ENCODE measurements around the gene BLTP2.
"Not testable (repeated sequence)": the region's sequence is repeated elsewhere in the genome, so short reads cannot be mapped to it uniquely, and the experiment has no call there.

BLTP2 gene

DNA sequence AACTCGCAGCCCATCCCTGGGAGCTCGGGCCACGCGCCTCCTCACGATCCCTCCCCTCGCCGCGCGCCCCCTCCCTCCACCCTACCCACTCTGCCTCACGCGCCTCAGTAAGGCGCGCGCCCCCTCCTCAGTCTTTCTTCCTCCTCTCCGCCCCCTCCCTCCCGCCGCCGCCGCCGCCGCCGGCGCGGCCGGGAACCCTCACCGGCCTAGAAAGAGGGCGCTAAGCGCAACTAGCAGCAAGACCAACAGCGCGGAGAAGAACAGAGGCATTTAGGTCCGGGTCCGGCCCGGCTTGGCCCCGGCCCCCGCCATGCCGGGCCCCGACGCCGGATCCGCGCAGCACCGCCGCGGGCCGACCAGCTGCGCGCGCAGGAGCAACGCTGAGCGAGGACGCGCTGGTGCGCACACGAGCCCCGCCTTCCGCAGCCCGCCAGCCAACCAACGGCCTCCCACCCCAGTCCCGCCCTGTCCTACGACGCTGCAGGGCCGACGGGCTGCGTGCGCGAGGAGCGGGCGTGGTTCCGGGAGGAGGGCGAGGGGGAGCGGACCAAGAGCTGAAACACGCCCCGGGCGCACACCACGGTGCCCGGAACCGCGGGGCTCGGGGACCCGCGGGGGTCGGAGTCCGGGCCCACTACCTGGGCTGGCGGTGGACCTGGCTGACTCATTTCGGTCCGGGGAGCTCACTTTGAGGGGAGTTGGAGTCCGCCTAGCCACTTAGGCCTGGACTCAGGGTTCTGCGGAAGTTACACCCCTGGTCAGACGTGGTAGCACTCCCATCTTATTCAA is at the start of gene BLTP2:
Gene BLTP2, minus strand, starts transcription at position 372 of the 789 bp plus-strand sequence. Its CDS starts 102 bp downstream, at position 270.
- peak; percentile 92 to 97 for DNase-seq (ENCODE audit: low read depth in 2 of 2)

- DNase-seq (ENCODE audit: low read depth in 2 of 2) = no peak
Observed at GRCh38 chr17:28693869-28694268, 48.9 kb upstream of the BLTP2 start.

GRCh38 chr17:28689011-28689410 is 44.1 kb upstream of the BLTP2 start:
- no peak for DNase-seq (ENCODE audit: low read depth in 2 of 2)

DNA sequence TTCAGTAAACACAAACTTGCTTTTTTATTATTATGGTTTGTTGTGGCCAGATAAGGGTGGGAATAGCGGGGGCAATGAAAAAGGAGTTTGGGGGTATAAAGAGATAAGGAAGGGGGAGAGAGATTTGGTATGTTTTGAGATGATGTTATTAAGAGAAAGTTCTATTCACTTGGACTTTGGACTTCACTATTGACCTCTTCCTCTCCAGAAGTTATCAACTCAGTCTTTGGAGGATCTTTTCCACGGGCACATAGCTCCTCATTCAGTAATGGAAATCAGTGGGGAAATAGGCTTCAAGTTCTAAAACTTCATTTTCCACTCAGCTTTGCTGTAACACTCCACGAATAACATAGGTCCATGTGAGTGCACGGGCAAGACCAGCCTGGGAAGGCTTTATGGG is 43.5 kb upstream of the BLTP2 start:
- DNase-seq (ENCODE audit: low read depth in 2 of 2) = no peak

DNA sequence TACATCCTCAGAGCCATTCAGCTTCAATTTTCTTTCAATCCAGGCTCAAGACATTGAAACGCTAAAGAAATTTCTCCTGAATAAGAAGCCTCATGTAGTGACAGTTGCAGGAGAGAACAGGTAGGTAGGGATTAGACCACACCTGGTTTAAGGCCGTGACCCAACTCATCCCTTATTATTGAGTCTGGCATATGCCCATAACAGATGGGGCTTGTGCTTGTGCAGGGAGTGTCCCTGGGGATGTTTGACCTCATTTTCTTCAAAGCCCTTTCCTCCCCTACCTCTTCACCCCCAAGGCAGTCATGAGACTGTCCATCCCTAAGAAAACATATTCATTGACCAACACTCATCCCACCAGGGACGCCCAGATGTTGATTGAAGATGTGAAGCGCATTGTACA is 41.3 kb upstream of the BLTP2 start:
- no peak for DNase-seq (ENCODE audit: low read depth in 2 of 2)

DNA sequence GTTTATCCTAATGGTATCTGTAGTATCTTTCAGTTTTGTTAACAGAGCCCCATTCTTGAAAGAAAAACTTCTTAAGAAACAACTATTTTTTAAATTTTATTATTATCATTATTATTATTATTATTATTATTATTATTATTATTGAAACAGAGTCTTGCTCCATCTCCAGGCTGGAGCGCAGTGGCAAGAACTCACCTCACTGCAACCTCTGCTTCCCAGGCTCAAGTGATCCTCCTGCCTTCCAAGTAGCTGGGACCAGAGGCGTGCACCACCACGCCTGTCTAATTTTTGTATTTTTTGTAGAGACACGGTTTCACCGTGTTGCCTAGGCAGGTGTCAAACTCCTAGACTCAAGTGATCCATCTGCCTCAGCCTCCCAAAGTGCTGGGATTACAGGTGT is 40.4 kb upstream of the BLTP2 start:
- DNase-seq (ENCODE audit: low read depth in 2 of 2) = no peak

DNA sequence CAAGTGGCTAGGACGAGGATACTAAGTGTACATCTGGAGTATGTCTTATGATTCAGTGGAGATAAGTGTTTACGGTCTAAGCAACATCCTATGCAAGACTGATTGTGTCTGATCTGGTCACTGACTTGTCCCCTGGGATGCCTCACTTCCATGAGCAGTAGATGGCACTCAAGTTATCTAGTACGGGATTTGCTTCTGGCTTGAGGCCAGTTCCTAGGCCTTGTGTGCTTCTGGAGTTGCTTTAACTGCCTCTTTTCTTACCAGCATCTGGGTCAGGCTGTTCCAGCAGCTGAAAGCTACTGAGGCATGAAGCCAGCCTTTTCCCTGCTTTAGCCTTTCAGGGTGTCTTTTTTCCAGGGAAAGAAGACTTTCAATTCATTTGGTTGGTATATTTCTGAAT is 40.0 kb upstream of the BLTP2 start:
- no peak for DNase-seq (ENCODE audit: low read depth in 2 of 2)

DNA sequence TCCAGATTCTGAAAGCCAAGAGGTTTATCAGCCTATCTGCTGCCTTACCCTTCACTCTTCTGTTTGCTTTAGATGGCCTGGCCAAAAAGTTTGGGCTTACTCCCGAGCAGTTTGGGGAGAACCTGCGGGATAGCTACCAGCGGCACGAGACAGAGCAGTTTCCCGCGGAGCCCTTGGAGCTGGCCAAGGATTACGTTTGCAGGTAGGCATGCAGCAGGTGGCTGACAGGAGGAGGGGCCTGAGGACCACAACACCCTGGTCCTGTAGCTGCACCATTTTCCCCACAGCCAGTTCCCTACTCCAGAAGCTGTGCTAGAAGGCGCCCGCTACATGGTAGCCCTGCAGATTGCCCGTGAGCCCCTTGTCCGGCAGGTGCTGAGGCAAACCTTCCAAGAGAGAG is 37.7 kb upstream of the BLTP2 start:
- no peak for DNase-seq (ENCODE audit: low read depth in 2 of 2)

DNA sequence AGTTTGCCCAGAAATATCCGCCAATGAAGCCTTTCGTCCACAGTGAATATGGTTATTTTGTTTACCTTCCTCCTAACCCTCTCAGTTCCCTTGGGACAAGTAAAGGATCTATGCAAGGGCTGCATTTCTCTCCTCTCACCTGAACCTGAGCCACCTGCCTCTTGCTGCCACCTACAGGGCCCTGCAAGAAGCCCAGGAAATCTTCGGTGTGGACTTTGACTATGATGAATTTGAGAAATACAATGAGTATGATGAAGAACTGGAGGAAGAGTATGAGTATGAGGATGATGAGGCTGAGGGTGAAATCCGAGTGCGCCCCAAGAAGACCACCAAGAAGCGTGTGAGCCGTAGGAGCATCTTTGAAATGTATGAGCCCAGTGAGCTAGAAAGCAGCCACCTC is 31.0 kb upstream of the BLTP2 start:
- DNase-seq (ENCODE audit: low read depth in 2 of 2) = no peak

GRCh38 chr17:28675490-28675889 is 30.5 kb upstream of the BLTP2 start:
- DNase-seq (ENCODE audit: low read depth in 2 of 2) = no peak

- no peak for DNase-seq (ENCODE audit: low read depth in 2 of 2)
Observed at GRCh38 chr17:28669918-28670317, 25.0 kb upstream of the BLTP2 start.

DNA sequence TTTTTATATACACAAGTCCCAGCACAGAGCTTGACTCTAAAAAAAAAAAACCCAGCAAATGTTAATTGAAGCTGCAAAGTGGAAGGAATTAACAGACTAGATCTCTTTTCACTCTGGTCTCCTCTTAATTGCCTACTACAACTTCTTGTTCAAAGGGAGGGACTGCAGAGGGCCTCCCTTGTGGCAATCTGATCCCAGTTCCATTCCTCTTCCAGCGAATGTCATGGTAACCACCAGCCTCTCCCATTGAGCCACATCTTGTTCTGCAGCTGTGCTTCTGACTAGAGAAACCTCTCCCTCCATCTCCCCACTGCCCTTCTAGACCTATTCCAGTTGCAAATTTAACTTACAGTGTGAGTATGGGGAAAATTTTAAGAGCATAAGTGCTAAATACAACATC is 22.9 kb upstream of the BLTP2 start:
- no peak for DNase-seq (ENCODE audit: low read depth in 2 of 2)

DNA sequence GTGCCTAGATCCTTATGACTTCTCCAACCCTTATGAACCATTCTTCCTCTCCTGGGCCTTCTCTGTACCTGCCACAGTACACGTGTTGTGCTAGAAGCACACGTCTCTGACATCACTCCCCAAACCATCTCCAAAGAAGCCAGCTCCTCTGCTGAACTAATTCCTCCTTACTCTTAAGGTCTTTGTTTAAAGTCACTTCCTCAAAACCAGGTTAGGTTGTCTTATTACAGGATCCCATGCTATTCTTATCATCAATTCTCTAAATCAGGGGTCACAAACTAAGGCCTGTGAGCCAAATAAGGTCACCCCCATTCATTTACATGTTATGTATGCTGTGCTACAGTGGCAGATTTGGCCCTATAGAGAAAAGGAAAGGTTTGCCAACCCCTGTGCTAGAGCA is 21.0 kb upstream of the BLTP2 start:
- DNase-seq (ENCODE audit: low read depth in 2 of 2) = no peak

DNA sequence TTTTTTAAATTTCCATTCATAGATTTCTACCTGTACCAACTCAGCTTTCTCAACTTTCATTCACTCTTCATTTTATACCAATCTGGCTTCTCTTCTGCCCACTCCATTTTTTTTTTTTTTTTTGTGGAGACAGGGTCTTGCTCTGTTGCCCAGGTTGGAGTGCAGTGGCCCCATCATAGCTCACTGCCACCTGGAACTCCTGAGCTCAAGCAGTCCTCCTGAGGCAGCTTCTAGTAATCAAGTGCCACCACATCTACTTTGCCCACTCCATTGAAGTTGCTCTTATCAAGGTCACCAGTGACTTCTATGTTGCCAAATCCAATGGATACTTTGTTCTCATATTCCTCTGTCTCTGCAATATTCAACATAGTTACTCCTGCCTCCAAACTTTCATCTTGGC is 18.8 kb upstream of the BLTP2 start:
- no peak for DNase-seq (ENCODE audit: low read depth in 2 of 2)

DNA sequence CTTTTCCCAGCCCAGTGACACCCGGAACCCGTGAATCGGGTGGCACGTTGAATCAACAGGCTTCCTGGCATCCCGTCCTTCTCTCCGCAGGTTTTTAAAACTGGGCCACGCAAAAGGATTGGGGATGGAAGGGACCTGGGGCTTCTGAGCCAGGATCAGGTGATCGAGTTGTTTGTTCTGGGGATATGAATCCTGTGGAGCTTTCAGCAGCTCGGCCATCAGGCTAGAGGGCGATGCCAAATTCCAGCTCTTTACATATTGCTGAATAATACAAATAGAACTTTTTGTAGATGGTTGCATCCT is 17.5 kb upstream of the BLTP2 start:
- DNase-seq (ENCODE audit: low read depth in 2 of 2) = no peak

DNA sequence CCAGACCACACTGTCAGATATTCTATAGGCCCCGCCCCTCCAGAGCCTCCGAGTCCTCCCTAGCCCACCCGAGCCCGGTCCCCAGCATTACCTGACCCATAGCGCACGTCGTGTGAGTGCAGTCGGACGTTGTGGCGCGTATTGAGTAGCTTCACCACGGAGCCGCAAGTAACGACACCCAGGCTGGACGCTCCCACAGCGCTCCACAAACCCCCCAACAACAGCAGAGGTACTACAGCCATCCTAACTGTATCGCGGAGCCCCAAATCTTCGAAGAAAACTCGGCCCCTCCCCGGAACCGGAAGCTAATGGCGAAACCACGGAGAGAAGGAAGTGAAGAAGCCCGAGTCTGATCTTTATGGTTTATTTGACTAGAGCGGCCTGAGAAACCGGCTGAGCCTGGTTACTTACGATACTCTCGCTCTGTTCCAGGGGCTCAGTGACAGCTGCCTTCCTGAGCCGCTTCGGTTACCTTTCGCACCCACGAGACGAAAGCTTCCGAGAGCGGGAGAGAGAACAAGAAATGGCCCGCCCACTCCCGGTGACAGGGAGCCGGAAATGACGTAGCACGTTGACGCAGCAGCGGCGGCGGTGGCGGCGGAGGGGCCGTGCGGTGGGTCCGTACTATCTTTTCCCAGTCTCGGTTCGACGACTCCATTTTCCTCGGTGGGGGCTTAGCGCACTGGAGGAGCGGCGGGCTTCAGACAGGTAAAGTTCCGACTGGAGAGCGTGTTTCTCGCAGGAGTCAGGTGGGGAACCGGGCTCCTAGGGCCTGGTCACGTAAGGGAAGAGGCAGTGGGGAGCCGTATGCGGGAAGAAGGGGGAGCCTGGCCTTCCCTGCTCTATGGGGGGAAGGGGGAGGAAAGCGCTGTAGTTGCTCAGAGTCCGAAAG is 16.9 kb upstream of the BLTP2 start, which contains the start of the genes SDF2 and SUPT6H:
Gene SDF2, minus strand, starts transcription at position 272 of the 892 bp plus-strand sequence. Its CDS starts 30 bp downstream, at position 242.
Gene SUPT6H, plus strand, starts transcription at position 571 of the 892 bp plus-strand sequence. CDS start 11,197 bp downstream, outside the sequence.
- peak; percentile 89 to 92 for DNase-seq (ENCODE audit: low read depth in 2 of 2)

DNA sequence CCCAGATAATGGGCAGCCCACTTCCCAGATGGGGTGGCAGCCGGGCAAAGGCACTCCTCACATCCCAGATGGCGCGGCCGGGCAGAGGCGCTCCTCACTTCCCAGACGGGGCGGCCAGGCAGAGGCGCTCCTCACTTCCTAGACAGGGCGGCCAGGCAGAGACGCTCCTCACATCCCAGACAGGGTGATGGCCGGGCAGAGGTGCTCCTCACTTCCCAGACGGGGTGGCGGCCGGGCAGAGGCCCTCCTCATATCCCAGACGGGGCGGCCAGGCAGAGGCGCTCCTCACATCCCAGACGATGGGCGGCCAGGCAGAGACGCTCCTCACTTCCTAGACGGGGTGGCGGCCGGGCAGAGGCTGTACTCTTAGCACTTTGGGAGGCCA is 14.5 kb upstream of the BLTP2 start:
- not testable (repeated sequence) for DNase-seq (ENCODE audit: low read depth in 2 of 2)

GRCh38 chr17:28658766-28659496 is 14.0 kb upstream of the BLTP2 start:
- not testable (repeated sequence) for DNase-seq (ENCODE audit: low read depth in 2 of 2)

DNA sequence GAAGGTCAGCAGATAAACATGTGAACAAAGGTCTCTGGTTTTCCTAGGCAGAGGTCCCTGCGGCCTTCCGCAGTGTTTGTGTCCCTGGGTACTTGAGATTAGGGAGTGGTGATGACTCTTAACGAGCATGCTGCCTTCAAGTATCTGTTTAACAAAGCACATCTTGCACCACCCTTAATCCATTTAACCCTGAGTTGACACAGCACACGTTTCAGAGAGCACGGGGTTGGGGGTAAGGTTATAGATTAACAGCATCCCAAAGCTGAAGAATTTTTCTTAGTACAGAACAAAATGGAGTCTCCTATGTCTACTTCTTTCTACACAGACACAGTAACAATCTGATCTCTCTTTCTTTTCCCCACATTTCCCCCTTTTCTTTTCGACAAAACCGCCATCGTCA is 13.4 kb upstream of the BLTP2 start:
- not testable (repeated sequence) for DNase-seq (ENCODE audit: low read depth in 2 of 2)

- DNase-seq (ENCODE audit: low read depth in 2 of 2) = no peak
Observed at GRCh38 chr17:28657756-28658155, 12.8 kb upstream of the BLTP2 start.

DNA sequence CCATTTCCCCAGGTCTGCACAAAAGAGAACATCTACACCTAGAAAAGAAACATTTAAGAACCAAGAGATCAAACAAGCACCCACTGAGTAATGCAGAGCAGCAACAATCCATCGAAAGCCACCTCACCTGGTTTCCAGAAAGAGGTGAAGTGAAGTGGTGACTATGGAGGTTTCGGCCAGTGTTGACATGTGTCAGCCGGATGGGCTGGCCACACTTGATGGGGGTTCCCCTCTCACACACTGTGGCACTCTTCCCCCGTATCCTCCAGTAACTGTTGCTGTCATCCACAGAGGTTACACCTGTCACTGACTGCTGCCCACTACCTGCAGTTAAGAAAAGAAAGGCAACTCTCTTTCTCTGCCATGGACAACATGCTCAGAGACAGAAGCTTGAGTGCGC is 10.2 kb upstream of the BLTP2 start:
- no peak for DNase-seq (ENCODE audit: low read depth in 2 of 2)

DNA sequence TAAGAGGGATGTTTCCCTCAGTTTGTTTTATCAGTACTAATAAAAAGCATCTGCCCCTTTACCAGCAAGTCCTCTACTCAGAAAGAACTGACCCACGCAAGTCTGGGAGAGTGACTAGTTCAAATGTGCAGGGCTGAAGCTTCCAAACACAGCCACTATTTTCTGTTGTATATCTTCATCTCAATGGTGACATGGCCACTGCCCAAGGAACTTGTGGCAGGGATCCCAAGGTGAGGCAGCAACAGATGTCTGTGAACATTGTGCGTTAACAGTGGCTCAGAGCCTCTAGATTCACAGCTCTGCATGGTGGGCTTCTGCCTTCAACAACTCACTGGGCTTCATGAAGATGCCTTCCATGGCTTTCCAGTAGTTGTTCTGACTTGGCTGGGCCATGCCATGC is 3.7 kb upstream of the BLTP2 start:
- DNase-seq (ENCODE audit: low read depth in 2 of 2) = no peak
